ENCODE data around the gene KRTAP12-1. TPM values are rescaled to one million over a fixed set of nuclear protein-coding genes. Genes with fewer than 3 reads are reported as not detected.
"Not testable (repeated sequence)": the region's sequence is repeated elsewhere in the genome, so short reads cannot be mapped to it uniquely, and the experiment has no call there.

KRTAP12-1 gene
- total RNA-seq, 1 donor from 2014 or later, result not detected

GRCh38 chr21:44695184-44695583, 13.2 kb upstream of the KRTAP12-1 start:
- Mint-ChIP-seq H3K27ac (no peak overlapping the region), H3K9me3 (peaks cover 17% of the 10 kb centered on the region), H3K27me3 (peaks cover 73% of the 10 kb centered on the region), H3K36me3 (no peaks in the 10 kb centered on the region), H3K4me3 (no peak overlapping the region), H3K4me1 (ENCODE audit: unreplicated experiment) (peaks cover 5% of the 10 kb centered on the region)
- TF ChIP-seq CTCF (conservative IDR thresholded peaks at IDR 0.05), result no peak
- DNase-seq (ENCODE audit: extremely low spot score, unreplicated experiment), result no peak

DNA sequence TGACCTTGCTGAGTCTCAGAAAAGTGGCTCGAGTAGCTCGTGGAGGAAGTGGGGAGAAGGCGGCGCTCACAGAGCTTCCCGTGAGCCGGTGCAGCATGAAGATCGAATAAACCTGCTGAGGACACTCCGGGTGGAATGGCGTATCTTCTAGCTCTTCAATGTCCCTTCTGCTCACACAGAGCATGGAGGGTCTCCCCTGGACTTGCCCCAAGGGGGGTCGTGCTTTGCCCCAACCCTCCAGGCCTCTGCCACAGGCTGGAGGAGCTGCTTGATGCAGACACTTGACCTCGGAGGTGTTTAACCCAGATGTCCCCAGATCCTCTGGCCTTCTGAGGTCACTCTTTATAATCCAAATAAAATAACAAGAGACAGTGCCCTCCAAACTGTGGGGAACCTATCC, 12.8 kb upstream of the KRTAP12-1 start:
- no peak overlapping the region for H3K4me3 Mint-ChIP-seq
- H3K9me3 Mint-ChIP-seq, result peaks cover 17% of the 10 kb centered on the region
- H3K4me1 Mint-ChIP-seq (ENCODE audit: unreplicated experiment), result peaks cover 5% of the 10 kb centered on the region
- H3K27me3 Mint-ChIP-seq, result peaks cover 73% of the 10 kb centered on the region
- no peak for TF ChIP-seq CTCF (conservative IDR thresholded peaks at IDR 0.05)
- no peak for DNase-seq (ENCODE audit: extremely low spot score, unreplicated experiment)
- H3K27ac Mint-ChIP-seq, result no peak overlapping the region
- no peaks in the 10 kb centered on the region for H3K36me3 Mint-ChIP-seq

- Mint-ChIP-seq H3K9me3 (peaks cover 17% of the 10 kb centered on the region), H3K27ac (no peak overlapping the region), H3K4me1 (ENCODE audit: unreplicated experiment) (peaks cover 3% of the 10 kb centered on the region), H3K27me3 (peaks cover 63% of the 10 kb centered on the region), H3K36me3 (no peaks in the 10 kb centered on the region), H3K4me3 (no peak overlapping the region)
- no peak for TF ChIP-seq CTCF (conservative IDR thresholded peaks at IDR 0.05)
- DNase-seq (ENCODE audit: extremely low spot score, unreplicated experiment), result no peak
Observed at GRCh38 chr21:44692798-44693512, 11.0 kb upstream of the KRTAP12-1 start.

GRCh38 chr21:44691686-44692085, 9.7 kb upstream of the KRTAP12-1 start:
- Mint-ChIP-seq H3K36me3 (no peaks in the 10 kb centered on the region), H3K27ac (no peak overlapping the region), H3K27me3 (peaks cover 66% of the 10 kb centered on the region), H3K9me3 (peaks cover 17% of the 10 kb centered on the region), H3K4me3 (no peak overlapping the region), H3K4me1 (ENCODE audit: unreplicated experiment) (peaks cover 14% of the 10 kb centered on the region)
- no peak for TF ChIP-seq CTCF (conservative IDR thresholded peaks at IDR 0.05)
- no peak for DNase-seq (ENCODE audit: extremely low spot score, unreplicated experiment)

DNA sequence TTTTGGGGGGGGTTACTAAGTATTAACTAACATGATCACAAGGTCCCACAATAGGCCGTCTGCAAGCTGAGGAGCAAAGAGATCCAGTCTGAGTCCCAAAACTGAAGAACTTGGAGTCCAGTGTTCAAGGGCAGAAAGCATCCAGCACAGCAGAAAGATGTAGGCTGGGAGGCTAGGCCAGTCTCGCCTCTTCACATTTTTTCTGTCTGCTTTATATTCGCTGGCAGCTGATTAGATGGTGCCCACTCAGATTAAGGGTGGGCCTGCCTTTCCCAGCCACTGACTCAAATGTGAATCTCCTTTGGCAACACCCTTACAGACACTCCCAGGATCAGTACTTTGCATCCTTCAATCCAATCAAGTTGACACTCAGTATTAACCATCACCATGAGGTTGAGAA, 7.8 kb upstream of the KRTAP12-1 start:
- H3K27ac Mint-ChIP-seq; H3K36me3 Mint-ChIP-seq; H3K4me3 Mint-ChIP-seq; DNase-seq (ENCODE audit: extremely low spot score, unreplicated experiment): not testable (repeated sequence)
- Mint-ChIP-seq H3K4me1 (ENCODE audit: unreplicated experiment) (peaks cover 18% of the 10 kb centered on the region), H3K9me3 (peaks cover 17% of the 10 kb centered on the region), H3K27me3 (peaks cover 63% of the 10 kb centered on the region)

DNA sequence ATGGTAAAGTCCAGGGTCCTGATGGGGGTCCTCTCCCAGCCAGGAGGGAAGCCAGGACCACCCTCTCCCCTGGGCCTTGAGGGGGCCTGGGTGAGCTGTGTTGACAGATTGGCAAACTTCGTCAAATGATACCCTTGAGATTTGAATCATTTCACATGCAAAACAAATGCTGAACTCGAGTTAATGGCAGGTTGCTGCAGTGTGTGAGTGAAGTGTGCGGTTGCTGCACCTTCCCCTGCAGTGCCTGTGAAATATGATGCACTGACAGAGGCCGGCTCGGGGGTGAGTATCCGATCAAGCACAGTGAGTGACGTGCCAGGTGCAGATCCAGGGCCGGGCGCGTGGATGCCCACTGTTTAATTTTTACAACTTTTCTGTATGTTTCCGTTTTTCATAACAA, 5.7 kb upstream of the KRTAP12-1 start:
- Mint-ChIP-seq H3K4me1 (ENCODE audit: unreplicated experiment) (peaks cover 18% of the 10 kb centered on the region), H3K27ac (no peak overlapping the region), H3K9me3 (peaks cover 4% of the 10 kb centered on the region), H3K4me3 (no peak overlapping the region), H3K27me3 (peaks cover 62% of the 10 kb centered on the region), H3K36me3 (no peaks in the 10 kb centered on the region)
- no peak for TF ChIP-seq CTCF (conservative IDR thresholded peaks at IDR 0.05)
- DNase-seq (ENCODE audit: extremely low spot score, unreplicated experiment), result no peak

Measured in type B pancreatic cell (in vitro differentiated cells).